HCT116 (cell line): Measurements from ENCODE around the gene PARP12. TPM values are rescaled to one million over a fixed set of nuclear protein-coding genes. Genes with fewer than 3 reads are reported as not detected.

Experiments
- ATAC-seq: fragments of 200-7000 bp; cut with Tn5 transposase; 2 replicates; pipeline ENCODE4 v1.9.1; 2020; ENCODE audit warnings: mild to moderate bottlenecking, moderate library complexity
- BruUV-seq: library from RNA; stranded (reverse); fragments of 400-500 nt; replicated peaks from 2 replicates; lab custom pipeline; 2021; lab: Mats Ljungman, UMichigan
- CTCF ChIA-PET: fragments of 300-600 bp; sonication (Branson Sonifier 250); formaldehyde crosslinking; loops from one replicate; lab custom pipeline; 2021; ENCODE audit warnings: antibody characterized with exemption; lab: Charles Lee
- POLR2A ChIA-PET: fragments of 300-600, 350-600 bp; sonication (Branson Sonifier 250); formaldehyde crosslinking; loops from one replicate; lab custom pipeline; 2021; ENCODE audit warnings: antibody characterized with exemption; lab: Charles Lee
- RAD21 ChIA-PET, 2 experiments: fragments of 300-600 bp; sonication (Branson Sonifier 250); formaldehyde crosslinking; loops; one replicate each; lab custom pipeline; 2023; ENCODE audit warnings: low total read pairs in 2 of 2; ENCODE audit not compliant: uncharacterized antibody in 2 of 2, unreplicated experiment in 2 of 2, low non-redundant PET in 1 of 2; lab: Charles Lee
- DNase-seq: peaks from one replicate; pipeline ENCODE4 v3.0.0-alpha.2; 2010; ENCODE audit warnings: low read depth, low spot score
- H2AFZ ChIP-seq: fragments of 200-600 bp; shearing (Covaris generic), sonication (generic); 2 replicates; pipeline ENCODE4 v1.6.1; 2017; ENCODE audit warnings: low read depth, mixed run types, mixed read lengths, antibody characterized with exemption, low read length; ENCODE audit not compliant: poor library complexity, severe bottlenecking
- H3K27ac ChIP-seq: 2 replicates; pipeline ENCODE4 v1.5.1; 2012; ENCODE audit warnings: low read depth, low read length
- H3K27me3 ChIP-seq: fragments of 200-600 bp; sonication (generic); 2 replicates; pipeline ENCODE4 v1.6.1; 2016; ENCODE audit warnings: mixed run types, low read length, mixed read lengths; ENCODE audit not compliant: insufficient read depth
- H3K36me3 ChIP-seq, 2 experiments: fragments of 200-500 bp in 1 of 2; fragments of 200-600 bp in 1 of 2; sonication (Bioruptor generic) in 1 of 2; sonication (generic) in 1 of 2; 2 replicates each; pipeline versions ENCODE4 v1.5.1 to v1.6.1; 2014 to 2016; ENCODE audit warnings: low read length in 2 of 2, inconsistent platforms in 1 of 2, mixed read lengths in 1 of 2, mixed run types in 1 of 2; ENCODE audit not compliant: insufficient read depth in 2 of 2, control insufficient read depth in 1 of 2
- H3K4me1 ChIP-seq, 2 experiments: fragments of 200-600 bp in 1 of 2; sonication (generic) in 1 of 2; 2 replicates each; pipeline versions ENCODE4 v1.5.1 to v1.6.1; 2012 to 2017; ENCODE audit warnings: low read length in 2 of 2, inconsistent platforms in 1 of 2, mild to moderate bottlenecking in 1 of 2, mixed read lengths in 1 of 2, mixed run types in 1 of 2, moderate library complexity in 1 of 2; ENCODE audit not compliant: insufficient read depth in 2 of 2, control insufficient read depth in 1 of 2
- H3K4me2 ChIP-seq: fragments of 200-600 bp; sonication (generic); 2 replicates; pipeline ENCODE4 v1.6.1; 2017; ENCODE audit warnings: mixed run types, low read length, mixed read lengths
- H3K4me3 ChIP-seq, 2 experiments: fragments of 200-600 bp in 1 of 2; sonication (generic) in 1 of 2; replicated peaks in 1 of 2; 2 replicates each; pipeline ENCODE4 v1.5.1; 2011 to 2016; ENCODE audit warnings: low read length in 2 of 2, control low read depth in 1 of 2, low read depth in 1 of 2, mild to moderate bottlenecking in 1 of 2, mixed read lengths in 1 of 2, mixed run types in 1 of 2
- H3K79me2 ChIP-seq: fragments of 200-600 bp; sonication (generic); 2 replicates; pipeline ENCODE4 v1.6.1; 2017; ENCODE audit warnings: mild to moderate bottlenecking, mixed run types, low read length, moderate library complexity, mixed read lengths; ENCODE audit not compliant: insufficient read depth
- H3K9ac ChIP-seq: fragments of 200-600 bp; sonication (generic); 2 replicates; pipeline ENCODE4 v1.6.1; 2016; ENCODE audit warnings: low read length, mixed read lengths
- H3K9me2 ChIP-seq: fragments of 200-600 bp; sonication (generic), shearing (Covaris generic); 2 replicates; pipeline ENCODE4 v1.6.1; 2017; ENCODE audit warnings: mixed run types, mild to moderate bottlenecking, moderate library complexity; ENCODE audit not compliant: insufficient read depth
- H3K9me3 ChIP-seq, 2 experiments: fragments of 200-500 bp in 1 of 2; fragments of 200-600 bp in 1 of 2; sonication (Bioruptor generic) in 1 of 2; sonication (generic) in 1 of 2; 2 replicates each; pipeline ENCODE4 v1.6.1; 2014 to 2017; ENCODE audit warnings: low read length in 2 of 2, mixed read lengths in 2 of 2, inconsistent platforms in 1 of 2, low read depth in 1 of 2, mild to moderate bottlenecking in 1 of 2, mixed run types in 1 of 2, moderate library complexity in 1 of 2; ENCODE audit not compliant: control insufficient read depth in 1 of 2, insufficient read depth in 1 of 2
- H4K20me1 ChIP-seq: fragments of 200-600 bp; sonication (generic), shearing (Covaris generic); 2 replicates; pipeline ENCODE4 v1.6.1; 2017; ENCODE audit warnings: mixed run types, mild to moderate bottlenecking, moderate library complexity; ENCODE audit not compliant: insufficient read depth
- ATF3 ChIP-seq: IDR thresholded peaks from 2 replicates; pipeline ENCODE4 v1.6.1; 2012
- CEBPB ChIP-seq: IDR thresholded peaks from 2 replicates; pipeline ENCODE4 v1.6.1; 2012; ENCODE audit warnings: low read depth
- CTCF ChIP-seq, 3 experiments: fragments of 200-600 bp in 1 of 3; sonication (generic) in 1 of 3; IDR thresholded peaks in 2 of 3; conservative IDR thresholded peaks in 1 of 3; 2 replicates each; pipeline ENCODE4 v1.5.1; 2012 to 2017; ENCODE audit warnings: low read depth in 2 of 3, low read length in 2 of 3, antibody characterized with exemption in 1 of 3, borderline replicate concordance in 1 of 3, control low read depth in 1 of 3, mild to moderate bottlenecking in 1 of 3, mixed read lengths in 1 of 3, mixed run types in 1 of 3, moderate library complexity in 1 of 3; ENCODE audit not compliant: insufficient read depth in 1 of 3
- EGR1 ChIP-seq: IDR thresholded peaks from 2 replicates; pipeline ENCODE4 v1.6.1; 2012; ENCODE audit warnings: low read depth
- ELF1 ChIP-seq: IDR thresholded peaks from 2 replicates; pipeline ENCODE4 v1.6.1; 2012; ENCODE audit warnings: low read depth, borderline replicate concordance
- EZH2 ChIP-seq: fragments of 200-600 bp; sonication (generic); IDR thresholded peaks from 2 replicates; pipeline ENCODE4 v1.6.1; 2017; ENCODE audit warnings: antibody characterized with exemption, mixed run types
- JUND ChIP-seq: IDR thresholded peaks from 2 replicates; pipeline ENCODE4 v1.6.1; 2012
- MAX ChIP-seq: IDR thresholded peaks from 2 replicates; pipeline ENCODE4 v1.6.1; 2012
- POLR2A ChIP-seq: IDR thresholded peaks from 2 replicates; pipeline ENCODE4 v1.7.0; 2011; ENCODE audit warnings: borderline replicate concordance; ENCODE audit not compliant: insufficient read depth, insufficient read length; ENCODE audit errors: extremely low read depth
- POLR2AphosphoS5 ChIP-seq: IDR thresholded peaks from 2 replicates; pipeline ENCODE4 v1.6.1; 2011; ENCODE audit warnings: mild to moderate bottlenecking, low read depth, low read length, moderate library complexity
- RAD21 ChIP-seq: IDR thresholded peaks from 2 replicates; pipeline ENCODE4 v1.6.1; 2012; ENCODE audit warnings: low read depth, mild to moderate bottlenecking
- SIN3A ChIP-seq: IDR thresholded peaks from 2 replicates; pipeline ENCODE4 v1.6.1; 2012; ENCODE audit warnings: low read depth
- SP1 ChIP-seq: IDR thresholded peaks from 2 replicates; pipeline ENCODE4 v1.6.1; 2012; ENCODE audit warnings: low read depth
- SRF ChIP-seq: IDR thresholded peaks from 2 replicates; pipeline ENCODE4 v1.6.1; 2012; ENCODE audit warnings: low read depth
- TCF7L2 ChIP-seq: IDR thresholded peaks from 2 replicates; pipeline ENCODE4 v1.7.0; 2011; ENCODE audit warnings: borderline replicate concordance, inconsistent platforms; ENCODE audit not compliant: insufficient read depth, insufficient read length; ENCODE audit errors: extremely low read depth
- ZFX ChIP-seq: fragments of 450-650 bp; IDR thresholded peaks from 2 replicates; pipeline ENCODE4 v1.6.1; 2017
- ZNF274 ChIP-seq: fragments of 200-500 bp; sonication (Bioruptor generic); IDR thresholded peaks from 2 replicates; pipeline ENCODE4 v1.6.1; 2014; ENCODE audit warnings: mild to moderate bottlenecking, low read depth, low read length, inconsistent platforms
- intact Hi-C: fragments of 100-400 bp; cut with micrococcal nuclease; formaldehyde crosslinking; loops from 2 replicates; pipeline ENCODE4 v1.10.0; 2022
- total RNA-seq: library from RNA; stranded (reverse); gene quantifications from one replicate; pipeline ENCODE4 v1.2.1, GENCODE V29; 2021; ENCODE audit not compliant: unreplicated experiment

PARP12 gene
- total RNA-seq, 1 experiment from 2014 or later: 17.7 TPM

DNA sequence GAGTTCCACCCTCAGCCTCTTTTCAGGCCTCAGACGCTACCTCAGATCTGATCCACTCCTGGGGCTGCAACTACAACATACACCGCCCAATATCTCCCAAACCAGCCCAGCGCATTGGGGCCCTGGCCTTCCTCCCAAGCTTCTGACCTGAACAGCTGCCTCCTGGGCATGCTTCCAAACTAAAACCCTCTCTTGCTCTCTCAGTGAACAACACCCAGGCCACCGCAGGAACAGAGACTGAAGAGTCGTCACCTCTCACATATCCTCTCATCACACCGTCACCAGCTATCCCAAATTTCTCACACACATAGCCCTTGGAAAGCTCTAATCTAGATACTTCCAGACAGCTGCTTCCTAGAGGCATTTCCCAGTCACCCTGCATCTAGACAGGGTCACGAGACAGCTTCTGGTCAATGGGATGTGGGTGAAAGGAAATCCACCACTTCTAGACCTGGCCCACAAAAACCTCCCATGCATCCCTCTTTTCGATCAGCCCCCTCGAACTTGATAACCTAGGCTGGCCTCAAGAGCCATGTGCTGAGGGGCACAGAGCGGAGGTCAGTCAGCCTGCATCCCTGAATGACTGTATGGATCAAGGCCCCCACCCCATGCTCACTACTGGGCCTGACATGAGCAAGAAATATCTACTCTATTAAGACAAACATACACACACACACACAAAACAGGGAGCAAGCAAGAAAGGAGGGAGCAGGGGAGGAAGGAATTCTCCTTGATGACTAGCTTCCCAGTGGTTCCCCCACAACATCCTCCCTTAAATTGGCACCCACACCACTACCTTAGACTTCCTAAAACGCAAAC, 1.8 kb downstream of the PARP12 start:
- Histone ChIP-seq H3K27ac (no peak overlapping the region), H3K79me2 (peaks cover 12% of the 10 kb centered on the region; the same call in 1 of the 2 replicates), H3K9me3 (no peaks in the 10 kb centered on the region), H2AFZ (no peak overlapping the region), H3K36me3 (0 out of 4 replicates have a peak, but pooled peaks cover 0 to 3% of the 10 kb centered on the region in 2 experiments), H3K9me2 (no peaks in the 10 kb centered on the region), H3K4me2 (peak overlapping the region; percentile 92), H3K4me1 (peaks cover 25 to 54% of the 10 kb centered on the region in 2 experiments), H3K9ac (no peak overlapping the region), H4K20me1 (no peaks in the 10 kb centered on the region), H3K4me3 (no peak overlapping the region; a peak in 1 of 4 replicates), H3K27me3 (no peaks in the 10 kb centered on the region)
- ChIA-PET RAD21 (no interaction called here), POLR2A (no interaction called here), CTCF (no interaction called here)
- no peak for TF ChIP-seq MAX
- no peak for TF ChIP-seq CEBPB
- TF ChIP-seq EZH2: no peak
- no peak for TF ChIP-seq SIN3A
- TF ChIP-seq ZNF274: no peak
- no peak for TF ChIP-seq JUND
- TF ChIP-seq ZFX: no peak
- no peak for TF ChIP-seq CTCF (IDR thresholded peaks at IDR 0.05 in 2 of 3, conservative IDR thresholded peaks at IDR 0.05 in 1 of 3; ENCODE audit: borderline replicate concordance in 1 of 3, insufficient read depth in 1 of 3, low read depth in 2 of 3, low read length in 2 of 3)
- TF ChIP-seq ELF1: no peak
- no peak for TF ChIP-seq ATF3
- TF ChIP-seq SRF: no peak
- TF ChIP-seq RAD21: no peak
- no peak for TF ChIP-seq EGR1
- TF ChIP-seq SP1: no peak
- TF ChIP-seq POLR2AphosphoS5: no peak
- no peak for TF ChIP-seq TCF7L2
- TF ChIP-seq POLR2A: no peak
- DNase-seq (no peak), ATAC-seq (no peak)
- BruUV-seq: TSS peak; percentile 38
- intact Hi-C loops: loop anchor here (5.0 kb wide), 1 partner anchor 116 kb away; the partner anchor contains the start of gene KDM7A
